ENCODE data around the gene STEAP1B.
"Not testable (repeated sequence)": the region's sequence is repeated elsewhere in the genome, so short reads cannot be mapped to it uniquely, and the experiment has no call there.

STEAP1B gene

GRCh38 chr7:22443370-22444180 is 56.4 kb downstream of the STEAP1B start:
- ATAC-seq (replicated peaks) (no peak), DNase-seq (no peak)
- peaks cover 0 to 3% of the 10 kb centered on the region in 2 donors for H3K4me1 Mint-ChIP-seq (ENCODE audit: low read depth in 2 of 2)
- no peaks in the 10 kb centered on the region for H3K36me3 Mint-ChIP-seq (ENCODE audit: insufficient read depth)
- H3K27me3 Mint-ChIP-seq: peaks cover 0 to 6% of the 10 kb centered on the region in 2 donors
- H3K4me3 Mint-ChIP-seq: no peak overlapping the region
- no peak overlapping the region for H3K27ac Mint-ChIP-seq
- H3K9me3 Mint-ChIP-seq: no peaks in the 10 kb centered on the region

GRCh38 chr7:22442882-22443369 is 57.1 kb downstream of the STEAP1B start:
- Mint-ChIP-seq H3K27ac (no peak overlapping the region), H3K36me3 (ENCODE audit: insufficient read depth) (no peaks in the 10 kb centered on the region), H3K4me1 (ENCODE audit: low read depth in 2 of 2) (peaks cover 0 to 3% of the 10 kb centered on the region in 2 donors), H3K4me3 (no peak overlapping the region), H3K27me3 (peaks cover 0 to 10% of the 10 kb centered on the region in 2 donors), H3K9me3 (no peaks in the 10 kb centered on the region)
- DNase-seq (no peak), ATAC-seq (replicated peaks) (no peak)

GRCh38 chr7:22442187-22442881 is 57.7 kb downstream of the STEAP1B start:
- no peak for DNase-seq
- no peak for ATAC-seq (replicated peaks)
- Mint-ChIP-seq H3K4me1 (ENCODE audit: low read depth in 2 of 2) (peaks cover 0 to 3% of the 10 kb centered on the region in 2 donors), H3K36me3 (ENCODE audit: insufficient read depth) (no peaks in the 10 kb centered on the region), H3K4me3 (no peak overlapping the region), H3K27ac (no peak overlapping the region), H3K9me3 (no peaks in the 10 kb centered on the region), H3K27me3 (peaks cover 0 to 16% of the 10 kb centered on the region in 2 donors)

GRCh38 chr7:22441157-22441556 is 58.8 kb downstream of the STEAP1B start:
- H3K27ac Mint-ChIP-seq: no peak overlapping the region
- no peak overlapping the region for H3K4me3 Mint-ChIP-seq
- H3K27me3 Mint-ChIP-seq: peaks cover 0 to 19% of the 10 kb centered on the region in 2 donors
- H3K4me1 Mint-ChIP-seq (ENCODE audit: low read depth in 2 of 2): peaks cover 0 to 3% of the 10 kb centered on the region in 2 donors
- H3K9me3 Mint-ChIP-seq: no peaks in the 10 kb centered on the region
- H3K36me3 Mint-ChIP-seq (ENCODE audit: insufficient read depth): no peaks in the 10 kb centered on the region
- ATAC-seq (replicated peaks): no peak
- DNase-seq: no peak

GRCh38 chr7:22438994-22439393 is 61.0 kb downstream of the STEAP1B start:
- Mint-ChIP-seq H3K9me3 (no peaks in the 10 kb centered on the region), H3K4me1 (ENCODE audit: low read depth in 2 of 2) (peaks cover 0 to 3% of the 10 kb centered on the region in 2 donors), H3K27ac (no peak overlapping the region), H3K27me3 (peaks cover 0 to 19% of the 10 kb centered on the region in 2 donors), H3K36me3 (ENCODE audit: insufficient read depth) (no peaks in the 10 kb centered on the region), H3K4me3 (no peak overlapping the region)
- ATAC-seq (replicated peaks): no peak
- DNase-seq: no peak

- not testable (repeated sequence) for H3K36me3 Mint-ChIP-seq (ENCODE audit: insufficient read depth); DNase-seq; H3K4me3 Mint-ChIP-seq; ATAC-seq (replicated peaks); H3K9me3 Mint-ChIP-seq; H3K4me1 Mint-ChIP-seq (ENCODE audit: low read depth in 2 of 2); H3K27ac Mint-ChIP-seq
- H3K27me3 Mint-ChIP-seq: peaks cover 0 to 22% of the 10 kb centered on the region in 2 donors
These were observed 63.4 kb downstream of the STEAP1B start for GRCh38 chr7:22436552-22436951.

GRCh38 chr7:22435720-22436119 is 64.3 kb downstream of the STEAP1B start:
- ATAC-seq (replicated peaks): no peak
- Mint-ChIP-seq H3K36me3 (ENCODE audit: insufficient read depth) (no peaks in the 10 kb centered on the region), H3K4me1 (ENCODE audit: low read depth in 2 of 2) (peaks cover 0 to 3% of the 10 kb centered on the region in 2 donors), H3K4me3 (no peak overlapping the region), H3K27ac (no peak overlapping the region), H3K27me3 (peaks cover 0 to 18% of the 10 kb centered on the region in 2 donors), H3K9me3 (no peaks in the 10 kb centered on the region)
- no peak for DNase-seq

GRCh38 chr7:22435105-22435504 is 64.9 kb downstream of the STEAP1B start:
- peaks cover 0 to 18% of the 10 kb centered on the region in 2 donors for H3K27me3 Mint-ChIP-seq
- no peak for DNase-seq
- H3K27ac Mint-ChIP-seq: no peak overlapping the region
- H3K9me3 Mint-ChIP-seq: no peaks in the 10 kb centered on the region
- H3K4me1 Mint-ChIP-seq (ENCODE audit: low read depth in 2 of 2): peaks cover 0 to 3% of the 10 kb centered on the region in 2 donors
- no peak for ATAC-seq (replicated peaks)
- no peak overlapping the region for H3K4me3 Mint-ChIP-seq
- no peaks in the 10 kb centered on the region for H3K36me3 Mint-ChIP-seq (ENCODE audit: insufficient read depth)

GRCh38 chr7:22433710-22434460 is 66.1 kb downstream of the STEAP1B start:
- no peaks in the 10 kb centered on the region for H3K36me3 Mint-ChIP-seq (ENCODE audit: insufficient read depth)
- no peak overlapping the region for H3K27ac Mint-ChIP-seq
- ATAC-seq (replicated peaks) (no peak), DNase-seq (no peak)
- H3K27me3 Mint-ChIP-seq: peaks cover 0 to 18% of the 10 kb centered on the region in 2 donors
- H3K4me3 Mint-ChIP-seq: no peak overlapping the region
- peaks cover 0 to 3% of the 10 kb centered on the region in 2 donors for H3K4me1 Mint-ChIP-seq (ENCODE audit: low read depth in 2 of 2)
- H3K9me3 Mint-ChIP-seq: no peaks in the 10 kb centered on the region

GRCh38 chr7:22433165-22433700 is 66.8 kb downstream of the STEAP1B start:
- DNase-seq; H3K4me3 Mint-ChIP-seq; ATAC-seq (replicated peaks): not testable (repeated sequence)

GRCh38 chr7:22432203-22432718 is 67.7 kb downstream of the STEAP1B start:
- H3K4me1 Mint-ChIP-seq (ENCODE audit: low read depth in 2 of 2): peaks cover 0 to 3% of the 10 kb centered on the region in 2 donors

More at GRCh38 chr7:22433165-22433700, 66.8 kb downstream of the STEAP1B start:
- H3K36me3 Mint-ChIP-seq (ENCODE audit: insufficient read depth); H3K4me1 Mint-ChIP-seq (ENCODE audit: low read depth in 2 of 2); H3K9me3 Mint-ChIP-seq; H3K27ac Mint-ChIP-seq: not testable (repeated sequence)
- H3K27me3 Mint-ChIP-seq: peaks cover 0 to 17% of the 10 kb centered on the region in 2 donors

GRCh38 chr7:22430457-22430856 is 69.5 kb downstream of the STEAP1B start:
- Mint-ChIP-seq H3K4me3 (no peak overlapping the region), H3K27ac (no peak overlapping the region), H3K36me3 (ENCODE audit: insufficient read depth) (no peaks in the 10 kb centered on the region), H3K4me1 (ENCODE audit: low read depth in 2 of 2) (peaks cover 0 to 3% of the 10 kb centered on the region in 2 donors), H3K9me3 (no peaks in the 10 kb centered on the region), H3K27me3 (peaks cover 0 to 5% of the 10 kb centered on the region in 2 donors)
- ATAC-seq (replicated peaks) (no peak), DNase-seq (no peak)

More at GRCh38 chr7:22432203-22432718, 67.7 kb downstream of the STEAP1B start:
- Mint-ChIP-seq H3K4me3 (no peak overlapping the region), H3K36me3 (ENCODE audit: insufficient read depth) (no peaks in the 10 kb centered on the region), H3K27ac (no peak overlapping the region), H3K9me3 (no peaks in the 10 kb centered on the region), H3K27me3 (peaks cover 0 to 7% of the 10 kb centered on the region in 2 donors)
- DNase-seq (no peak), ATAC-seq (replicated peaks) (no peak)

GRCh38 chr7:22429386-22429785 is 70.6 kb downstream of the STEAP1B start:
- ATAC-seq (replicated peaks) (no peak), DNase-seq (no peak)
- no peaks in the 10 kb centered on the region for H3K9me3 Mint-ChIP-seq
- H3K4me1 Mint-ChIP-seq (ENCODE audit: low read depth in 2 of 2): no peaks in the 10 kb centered on the region
- H3K36me3 Mint-ChIP-seq (ENCODE audit: insufficient read depth): no peaks in the 10 kb centered on the region
- peaks cover 0 to 5% of the 10 kb centered on the region in 2 donors for H3K27me3 Mint-ChIP-seq
- H3K27ac Mint-ChIP-seq: no peak overlapping the region
- H3K4me3 Mint-ChIP-seq: no peak overlapping the region

Data from effector memory CD8-positive, alpha-beta T cell (primary cell).